Neuron (in vitro differentiated cells): ENCODE data around the gene MT1E.

ENCODE experiments used
- H2AFZ ChIP-seq: one replicate; pipeline ENCODE4 v1.6.1; 2013; ENCODE audit warnings: low read depth, mild to moderate bottlenecking, inconsistent platforms, low read length, moderate library complexity
- H3K27me3 ChIP-seq: one replicate; pipeline ENCODE4 v1.6.1; 2013; ENCODE audit warnings: low read length; ENCODE audit not compliant: insufficient read depth
- H3K36me3 ChIP-seq: one replicate; pipeline ENCODE4 v1.6.1; 2013; ENCODE audit warnings: low read length; ENCODE audit not compliant: insufficient read depth
- H3K4me1 ChIP-seq: one replicate; pipeline ENCODE4 v1.6.1; 2013; ENCODE audit warnings: low read length; ENCODE audit not compliant: insufficient read depth
- H3K4me3 ChIP-seq: 2 replicates; pipeline ENCODE4 v1.5.1; 2013; ENCODE audit warnings: mild to moderate bottlenecking, low read length, moderate library complexity
- H3K9me3 ChIP-seq: one replicate; pipeline ENCODE4 v1.6.1; 2013; ENCODE audit warnings: low read length

Gene MT1E

GRCh38 chr16:56594292-56594619 is 31.3 kb upstream of the MT1E start:
- H3K27me3 ChIP-seq = peaks cover 24% of the 10 kb centered on the region

GRCh38 chr16:56600398-56600999 is 25.1 kb upstream of the MT1E start:
- Histone ChIP-seq H3K4me3 (no peak overlapping the region), H3K36me3 (no peaks in the 10 kb centered on the region), H3K27me3 (peaks cover 5% of the 10 kb centered on the region), H3K4me1 (no peaks in the 10 kb centered on the region), H2AFZ (no peak overlapping the region), H3K9me3 (no peaks in the 10 kb centered on the region)

More at GRCh38 chr16:56594292-56594619, 31.3 kb upstream of the MT1E start:
- H3K36me3 ChIP-seq = no peaks in the 10 kb centered on the region
- H3K9me3 ChIP-seq = no peaks in the 10 kb centered on the region
- H3K4me1 ChIP-seq = peaks cover 5% of the 10 kb centered on the region
- no peak overlapping the region for H2AFZ ChIP-seq
- no peak overlapping the region for H3K4me3 ChIP-seq

GRCh38 chr16:56601325-56601724 is 24.3 kb upstream of the MT1E start:
- H3K9me3 ChIP-seq = no peaks in the 10 kb centered on the region
- H3K36me3 ChIP-seq = no peaks in the 10 kb centered on the region
- H3K27me3 ChIP-seq = peaks cover 5% of the 10 kb centered on the region
- no peak overlapping the region for H3K4me3 ChIP-seq
- H3K4me1 ChIP-seq = no peaks in the 10 kb centered on the region
- H2AFZ ChIP-seq = no peak overlapping the region

- H3K36me3 ChIP-seq = no peaks in the 10 kb centered on the region
- H3K9me3 ChIP-seq = no peaks in the 10 kb centered on the region
- H3K27me3 ChIP-seq = peaks cover 17% of the 10 kb centered on the region
- H3K4me1 ChIP-seq = peaks cover 8% of the 10 kb centered on the region
- no peak overlapping the region for H3K4me3 ChIP-seq
- H2AFZ ChIP-seq = no peak overlapping the region
These were observed 22.0 kb upstream of the MT1E start for GRCh38 chr16:56603589-56603988.

- Histone ChIP-seq H3K4me1 (peaks cover 20% of the 10 kb centered on the region), H2AFZ (no peak overlapping the region), H3K27me3 (peaks cover 27% of the 10 kb centered on the region), H3K36me3 (no peaks in the 10 kb centered on the region), H3K9me3 (no peaks in the 10 kb centered on the region), H3K4me3 (no peak overlapping the region)
These were observed 20.6 kb upstream of the MT1E start for GRCh38 chr16:56604966-56605365.

GRCh38 chr16:56605475-56605874 is 20.1 kb upstream of the MT1E start:
- H3K4me3 ChIP-seq = no peak overlapping the region
- peaks cover 24% of the 10 kb centered on the region for H3K4me1 ChIP-seq
- peaks cover 32% of the 10 kb centered on the region for H3K27me3 ChIP-seq
- H2AFZ ChIP-seq = no peak overlapping the region
- no peaks in the 10 kb centered on the region for H3K9me3 ChIP-seq
- H3K36me3 ChIP-seq = no peaks in the 10 kb centered on the region

GRCh38 chr16:56606071-56606475 is 19.5 kb upstream of the MT1E start:
- H3K4me3 ChIP-seq = no peak overlapping the region
- peaks cover 36% of the 10 kb centered on the region for H3K27me3 ChIP-seq
- H2AFZ ChIP-seq = no peak overlapping the region
- no peaks in the 10 kb centered on the region for H3K9me3 ChIP-seq
- H3K4me1 ChIP-seq = peaks cover 24% of the 10 kb centered on the region
- H3K36me3 ChIP-seq = no peaks in the 10 kb centered on the region

- Histone ChIP-seq H3K4me3 (no peak overlapping the region), H3K4me1 (peaks cover 24% of the 10 kb centered on the region), H3K27me3 (peaks cover 35% of the 10 kb centered on the region)
These were observed 19.0 kb upstream of the MT1E start for GRCh38 chr16:56606476-56607108.

GRCh38 chr16:56607109-56607618 is 18.4 kb upstream of the MT1E start:
- Histone ChIP-seq H3K4me1 (peaks cover 24% of the 10 kb centered on the region), H3K4me3 (no peak overlapping the region), H3K36me3 (no peaks in the 10 kb centered on the region), H2AFZ (no peak overlapping the region), H3K9me3 (no peaks in the 10 kb centered on the region), H3K27me3 (peaks cover 35% of the 10 kb centered on the region)

More at GRCh38 chr16:56606476-56607108, 19.0 kb upstream of the MT1E start:
- no peak overlapping the region for H2AFZ ChIP-seq
- no peaks in the 10 kb centered on the region for H3K36me3 ChIP-seq
- no peaks in the 10 kb centered on the region for H3K9me3 ChIP-seq

- Histone ChIP-seq H3K4me1 (peaks cover 24% of the 10 kb centered on the region), H3K4me3 (no peak overlapping the region), H3K9me3 (no peaks in the 10 kb centered on the region), H2AFZ (no peak overlapping the region), H3K36me3 (no peaks in the 10 kb centered on the region), H3K27me3 (peaks cover 37% of the 10 kb centered on the region)
These were observed 17.9 kb upstream of the MT1E start for GRCh38 chr16:56607675-56608042.

- Histone ChIP-seq H3K27me3 (peaks cover 37% of the 10 kb centered on the region), H3K9me3 (no peaks in the 10 kb centered on the region), H3K4me1 (peaks cover 24% of the 10 kb centered on the region), H3K4me3 (peak within 1 kb of the TSS; percentile 40), H2AFZ (peak within 1 kb of the TSS; percentile 64), H3K36me3 (no peaks in the 10 kb centered on the region)
These were observed 17.3 kb upstream of the MT1E start, which contains the start of gene MT2A for GRCh38 chr16:56608043-56608875. Gene MT2A (plus strand): TSS chr16:56608584. CDS start chr16:56608656, 72 bp downstream.

GRCh38 chr16:56608876-56609462 is 16.6 kb upstream of the MT1E start:
- no peaks in the 10 kb centered on the region for H3K36me3 ChIP-seq
- peak overlapping the region; percentile 40 for H3K4me3 ChIP-seq
- H3K9me3 ChIP-seq = no peaks in the 10 kb centered on the region
- peaks cover 40% of the 10 kb centered on the region for H3K27me3 ChIP-seq
- peak overlapping the region; percentile 64 for H2AFZ ChIP-seq
- peaks cover 24% of the 10 kb centered on the region for H3K4me1 ChIP-seq

- Histone ChIP-seq H2AFZ (peak overlapping the region; percentile 64), H3K36me3 (no peaks in the 10 kb centered on the region), H3K4me3 (peak overlapping the region; percentile 40), H3K27me3 (peaks cover 43% of the 10 kb centered on the region), H3K4me1 (peaks cover 24% of the 10 kb centered on the region), H3K9me3 (no peaks in the 10 kb centered on the region)
These were observed 16.1 kb upstream of the MT1E start for GRCh38 chr16:56609463-56609921.
